HG02678 (cell line): ENCODE results near the gene WDCP.
A peak's percentile ranks its signal among the peaks of the same experiment; 100 is the strongest.
"Not testable (repeated sequence)": the region's sequence is repeated elsewhere in the genome, so short reads cannot be mapped to it uniquely, and the experiment has no call there.

Experiments used
- ATAC-seq: cut with Tn5 transposase; IDR thresholded peaks from one replicate; pipeline ENCODE4 v1.9.1; 2021; ENCODE audit warnings: mild to moderate bottlenecking, moderate library complexity; ENCODE audit not compliant: unreplicated experiment

WDCP gene

GRCh38 chr2:24065341-24065740 is 18.1 kb upstream of the WDCP start:
- no peak for ATAC-seq

- ATAC-seq: no peak
Observed at GRCh38 chr2:24058564-24059271, 11.5 kb upstream of the WDCP start.

GRCh38 chr2:24055750-24056149 is 8.6 kb upstream of the WDCP start:
- no peak for ATAC-seq

GRCh38 chr2:24054366-24055010 is 7.3 kb upstream of the WDCP start:
- ATAC-seq: no peak

GRCh38 chr2:24052951-24053350 is 5.8 kb upstream of the WDCP start:
- ATAC-seq: no peak

GRCh38 chr2:24051833-24052232 is 4.6 kb upstream of the WDCP start:
- no peak for ATAC-seq

- ATAC-seq: no peak
Observed at GRCh38 chr2:24050041-24050979, 3.1 kb upstream of the WDCP start.

- no peak for ATAC-seq
Observed at GRCh38 chr2:24049485-24050021, 2.4 kb upstream of the WDCP start, which contains the start of gene FKBP1B. Gene FKBP1B, plus strand, starts transcription at chr2:24049741. Its CDS starts 109 bp downstream, at chr2:24049850.

GRCh38 chr2:24048769-24049484 is 1.7 kb upstream of the WDCP start:
- ATAC-seq: no peak

GRCh38 chr2:24047703-24048033 is 477 bp upstream of the WDCP start:
- peak; percentile 11 for ATAC-seq

GRCh38 chr2:24046599-24046929 is 627 bp downstream of the WDCP start:
- ATAC-seq: no peak

GRCh38 chr2:24045511-24046508 is 1.4 kb downstream of the WDCP start:
- no peak for ATAC-seq

GRCh38 chr2:24043133-24043532 is 4.1 kb downstream of the WDCP start:
- not testable (repeated sequence) for ATAC-seq

GRCh38 chr2:24040511-24040910 is 6.7 kb downstream of the WDCP start:
- no peak for ATAC-seq

- no peak for ATAC-seq
Observed at GRCh38 chr2:24038786-24039499, 8.2 kb downstream of the WDCP start.

- no peak for ATAC-seq
Observed at GRCh38 chr2:24026233-24026632, 21.0 kb downstream of the WDCP start.

- no peak for ATAC-seq
Observed at GRCh38 chr2:24024996-24025663, 22.1 kb downstream of the WDCP start.

GRCh38 chr2:24024018-24024417 is 23.2 kb downstream of the WDCP start:
- ATAC-seq: no peak
